GM23338 (cell line): Measurements from ENCODE around the gene ZNF70. TPM values are rescaled to one million over a fixed set of nuclear protein-coding genes. Genes with fewer than 3 reads are reported as not detected.

Source experiments
- ATAC-seq: fragments of 200-7000 bp; cut with Tn5 transposase; 3 replicates; pipeline ENCODE4 v1.9.1; 2020
- DNase-seq: peaks from one replicate; pipeline ENCODE4 v3.0.0-alpha.2; 2015; ENCODE audit warnings: low spot score
- H2AFZ ChIP-seq: fragments of 200-600 bp; sonication (generic); 2 replicates; pipeline ENCODE4 v1.8.0; 2016; ENCODE audit warnings: antibody characterized with exemption, mild to moderate bottlenecking, moderate library complexity
- H3F3A ChIP-seq: fragments of 200-600 bp; sonication (generic); replicated peaks from 2 replicates; pipeline ENCODE4 v1.8.0; 2017; ENCODE audit warnings: antibody characterized with exemption, mixed run types, low read depth
- H3K27ac ChIP-seq: fragments of 200-600 bp; sonication (generic); 2 replicates; pipeline ENCODE4 v1.6.1; 2016; ENCODE audit warnings: low read depth
- H3K27me3 ChIP-seq: fragments of 200-600 bp; sonication (generic); 2 replicates; pipeline ENCODE4 v1.8.0; 2016; ENCODE audit warnings: mild to moderate bottlenecking, mixed run types, moderate library complexity; ENCODE audit not compliant: insufficient read depth
- H3K36me3 ChIP-seq: fragments of 200-600 bp; sonication (generic); 2 replicates; pipeline ENCODE4 v1.8.0; 2016; ENCODE audit warnings: mild to moderate bottlenecking; ENCODE audit not compliant: insufficient read depth
- H3K4me1 ChIP-seq: fragments of 200-600 bp; sonication (generic); 2 replicates; pipeline ENCODE4 v1.8.0; 2016; ENCODE audit warnings: mild to moderate bottlenecking, moderate library complexity; ENCODE audit not compliant: insufficient read depth
- H3K4me2 ChIP-seq: fragments of 200-600 bp; sonication (generic); 2 replicates; pipeline ENCODE4 v1.7.1; 2017; ENCODE audit warnings: mixed run types
- H3K4me3 ChIP-seq: fragments of 200-600 bp; sonication (generic); 2 replicates; pipeline ENCODE4 v1.6.1; 2016; ENCODE audit warnings: mixed run types
- H3K79me2 ChIP-seq: fragments of 200-600 bp; sonication (generic); replicated peaks from 2 replicates; pipeline ENCODE4 v1.8.0; 2017; ENCODE audit warnings: mild to moderate bottlenecking; ENCODE audit not compliant: insufficient read depth
- H3K9me2 ChIP-seq: fragments of 200-600 bp; sonication (generic); 2 replicates; pipeline ENCODE4 v1.8.0; 2017; ENCODE audit not compliant: insufficient read depth
- H4K20me1 ChIP-seq: fragments of 200-600 bp; sonication (generic); replicated peaks from 2 replicates; pipeline ENCODE4 v1.8.0; 2017; ENCODE audit warnings: mild to moderate bottlenecking; ENCODE audit not compliant: insufficient read depth
- H3K27ac Mint-ChIP-seq: 2 replicates; pipeline ENCODE4 v1.8.0; 2020; ENCODE audit warnings: inconsistent platforms, mild to moderate bottlenecking, moderate library complexity, mixed read lengths
- H3K27me3 Mint-ChIP-seq: 3 replicates; pipeline ENCODE4 v1.8.0; 2022; ENCODE audit warnings: low read depth, mild to moderate bottlenecking, moderate library complexity, mixed read lengths, inconsistent platforms; ENCODE audit not compliant: insufficient read depth, poor library complexity
- H3K36me3 Mint-ChIP-seq: 3 replicates; pipeline ENCODE4 v1.8.0; 2021; ENCODE audit warnings: low read depth, mild to moderate bottlenecking, inconsistent platforms, moderate library complexity, mixed read lengths
- H3K4me1 Mint-ChIP-seq: 3 replicates; pipeline ENCODE4 v1.8.0; 2020; ENCODE audit warnings: mild to moderate bottlenecking, inconsistent platforms, mixed read lengths
- H3K4me3 Mint-ChIP-seq: 3 replicates; pipeline ENCODE4 v1.8.0; 2021; ENCODE audit warnings: moderate library complexity, mild to moderate bottlenecking, inconsistent platforms, mixed read lengths
- H3K9me3 Mint-ChIP-seq: 3 replicates; pipeline ENCODE4 v1.8.0; 2020; ENCODE audit warnings: moderate library complexity, mild to moderate bottlenecking, inconsistent platforms, mixed read lengths
- CREB1 ChIP-seq: fragments of 250-450 bp; sonication (Bioruptor Pico); IDR thresholded peaks from 2 replicates; pipeline ENCODE4 v1.5.0; 2020; ENCODE audit warnings: low read depth, mild to moderate bottlenecking, moderate library complexity
- EZH2 ChIP-seq: fragments of 200-600 bp; sonication (generic); IDR thresholded peaks from one replicate; pipeline ENCODE4 v1.8.0; 2017; ENCODE audit warnings: antibody characterized with exemption, mild to moderate bottlenecking, low read depth; ENCODE audit not compliant: unreplicated experiment
- EZH2phosphoT487 ChIP-seq: fragments of 200-600 bp; sonication (generic); IDR thresholded peaks from one replicate; pipeline ENCODE4 v1.8.1; 2018; ENCODE audit warnings: antibody characterized with exemption; ENCODE audit not compliant: unreplicated experiment
- JUNB ChIP-seq: IDR thresholded peaks from one replicate; pipeline ENCODE4 v1.6.1; 2016; ENCODE audit warnings: antibody characterized with exemption; ENCODE audit not compliant: unreplicated experiment
- NANOG ChIP-seq: IDR thresholded peaks from 2 replicates; pipeline ENCODE4 v1.6.1; 2016; ENCODE audit warnings: antibody characterized with exemption, borderline replicate concordance
- POLR2AphosphoS5 ChIP-seq: IDR thresholded peaks from 2 replicates; pipeline ENCODE4 v1.6.1; 2016; ENCODE audit warnings: antibody characterized with exemption, low read depth
- STAT1 ChIP-seq: IDR thresholded peaks from one replicate; pipeline ENCODE4 v1.6.1; 2016; ENCODE audit warnings: antibody characterized with exemption; ENCODE audit not compliant: unreplicated experiment
- ZNF114 ChIP-seq: fragments of 250-450 bp; sonication (Bioruptor Pico); IDR thresholded peaks from 2 replicates; pipeline ENCODE4 v1.5.0; 2020; ENCODE audit warnings: mild to moderate bottlenecking, moderate library complexity
- ZNF331 ChIP-seq: fragments of 250-450 bp; sonication (Bioruptor Pico); IDR thresholded peaks from 2 replicates; pipeline ENCODE4 v1.5.0; 2020; ENCODE audit warnings: low read depth, mild to moderate bottlenecking, moderate library complexity
- polyA plus RNA-seq: library from polyadenylated mRNA; unstranded; fragments of >200 nt; fragmentation: Nextera tagmentation; extraction: Ambion mirVana; gene quantifications from 2 replicates; pipeline ENCODE4 v1.2.1, GENCODE V29; 2016
- total RNA-seq: library from RNA; depleted of rRNA; stranded (reverse); fragments of >200 nt; shearing (Covaris generic); gene quantifications from 2 replicates; pipeline ENCODE4 v1.2.3, GENCODE V29; 2014
- TF ChIP-seq, protein P1 (sequence below): IDR thresholded peaks from 2 replicates; pipeline ENCODE4 v1.6.1; 2016; ENCODE audit warnings: antibody characterized with exemption
- TF ChIP-seq, protein P2 (sequence below): IDR thresholded peaks from one replicate; pipeline ENCODE4 v1.6.1; 2018; ENCODE audit warnings: antibody characterized with exemption; ENCODE audit not compliant: unreplicated experiment
- TF ChIP-seq, protein P3 (sequence below): fragments of 250-450 bp; sonication (Bioruptor Pico); IDR thresholded peaks from 2 replicates; pipeline ENCODE4 v1.5.0; 2020; ENCODE audit warnings: mild to moderate bottlenecking, moderate library complexity
- TF ChIP-seq, protein P4 (sequence below), 2 experiments: fragments of 200-600 bp in 1 of 2; sonication (generic) in 1 of 2; conservative IDR thresholded peaks; 2 replicates each; pipeline versions ENCODE4 v1.5.1 to v1.6.1; 2016 to 2017; ENCODE audit warnings: antibody characterized with exemption in 2 of 2, low read depth in 2 of 2, mild to moderate bottlenecking in 2 of 2, moderate library complexity in 1 of 2

Gene ZNF70
- total and polyA plus RNA-seq, 2 experiments from 2014 or later, result 0.45 to 2.6 TPM

DNA sequence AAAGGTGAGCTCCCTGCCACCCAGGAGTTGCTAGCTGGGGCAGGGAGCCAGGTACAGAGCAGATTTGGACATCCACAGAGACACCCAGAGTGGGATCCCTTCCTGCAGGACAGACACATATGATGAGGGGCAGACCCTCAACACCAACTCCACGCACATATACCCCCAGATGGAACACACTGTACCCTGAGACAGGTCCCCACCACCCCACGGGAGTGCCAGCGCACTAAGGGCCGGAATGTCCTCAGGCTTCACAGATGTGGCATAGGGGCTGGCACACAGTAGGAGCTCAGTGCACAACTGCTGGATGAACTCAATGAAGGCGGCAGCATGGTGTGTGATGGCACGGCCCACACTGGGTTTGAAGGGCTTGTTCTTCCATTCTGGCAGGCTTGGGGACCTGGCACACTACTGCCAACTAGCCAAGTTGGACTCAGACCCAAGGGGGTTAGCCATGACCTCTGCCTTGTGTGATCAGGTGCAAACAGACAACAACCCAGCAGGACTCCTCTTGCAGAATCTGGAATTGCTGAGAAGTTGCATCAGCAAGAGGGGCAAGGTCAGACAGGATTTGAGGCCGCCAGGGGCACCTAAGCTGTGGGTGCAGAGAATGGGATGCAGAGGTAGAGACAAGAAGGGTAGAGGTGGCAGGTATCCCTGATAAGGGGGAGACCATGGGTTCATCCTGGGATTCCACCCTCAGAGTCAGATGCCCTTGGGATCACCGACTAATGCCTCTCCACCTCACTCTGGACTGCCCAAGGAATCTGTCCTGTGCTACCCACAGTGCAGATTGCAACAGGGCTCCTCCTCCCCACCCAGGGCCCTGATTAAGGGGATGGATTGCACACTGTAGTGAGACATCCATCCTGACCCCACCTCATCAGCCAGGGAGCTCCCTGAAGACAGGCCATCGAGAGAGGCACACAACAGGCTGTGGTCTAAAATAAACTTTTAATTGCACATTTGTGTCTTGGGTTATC lies 14.3 kb upstream of the ZNF70 start:
- peaks cover 16% of the 10 kb centered on the region for H3K27me3 ChIP-seq
- peaks cover 8% of the 10 kb centered on the region; the same call in 1 of the 2 replicates for H3F3A ChIP-seq
- no peaks in the 10 kb centered on the region for H3K79me2 ChIP-seq
- H3K27me3 Mint-ChIP-seq, result peaks cover 24% of the 10 kb centered on the region
- no peak overlapping the region for H3K27ac ChIP-seq
- H3K4me1 Mint-ChIP-seq, result peaks cover 36% of the 10 kb centered on the region
- 0 out of 2 replicates have a peak overlapping the region, but pooled peaks have one; percentile 23 for H3K27ac Mint-ChIP-seq
- no peak overlapping the region for H3K4me3 Mint-ChIP-seq
- no peak overlapping the region for H3K4me3 ChIP-seq
- peaks cover 25% of the 10 kb centered on the region for H3K4me1 ChIP-seq
- no peak overlapping the region for H2AFZ ChIP-seq
- peaks cover 14% of the 10 kb centered on the region for H3K36me3 Mint-ChIP-seq
- DNase-seq (no peak), ATAC-seq (no peak)
- no peaks in the 10 kb centered on the region; the same call in 1 of the 2 replicates for H3K36me3 ChIP-seq
- no peaks in the 10 kb centered on the region for H3K9me2 ChIP-seq
- no peaks in the 10 kb centered on the region for H3K9me3 Mint-ChIP-seq
- H3K4me2 ChIP-seq, result no peak overlapping the region
- H4K20me1 ChIP-seq, result no peaks in the 10 kb centered on the region
- TF ChIP-seq, protein P1, sequence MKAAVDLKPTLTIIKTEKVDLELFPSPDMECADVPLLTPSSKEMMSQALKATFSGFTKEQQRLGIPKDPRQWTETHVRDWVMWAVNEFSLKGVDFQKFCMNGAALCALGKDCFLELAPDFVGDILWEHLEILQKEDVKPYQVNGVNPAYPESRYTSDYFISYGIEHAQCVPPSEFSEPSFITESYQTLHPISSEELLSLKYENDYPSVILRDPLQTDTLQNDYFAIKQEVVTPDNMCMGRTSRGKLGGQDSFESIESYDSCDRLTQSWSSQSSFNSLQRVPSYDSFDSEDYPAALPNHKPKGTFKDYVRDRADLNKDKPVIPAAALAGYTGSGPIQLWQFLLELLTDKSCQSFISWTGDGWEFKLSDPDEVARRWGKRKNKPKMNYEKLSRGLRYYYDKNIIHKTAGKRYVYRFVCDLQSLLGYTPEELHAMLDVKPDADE, result no peak
- TF ChIP-seq, protein P2, sequence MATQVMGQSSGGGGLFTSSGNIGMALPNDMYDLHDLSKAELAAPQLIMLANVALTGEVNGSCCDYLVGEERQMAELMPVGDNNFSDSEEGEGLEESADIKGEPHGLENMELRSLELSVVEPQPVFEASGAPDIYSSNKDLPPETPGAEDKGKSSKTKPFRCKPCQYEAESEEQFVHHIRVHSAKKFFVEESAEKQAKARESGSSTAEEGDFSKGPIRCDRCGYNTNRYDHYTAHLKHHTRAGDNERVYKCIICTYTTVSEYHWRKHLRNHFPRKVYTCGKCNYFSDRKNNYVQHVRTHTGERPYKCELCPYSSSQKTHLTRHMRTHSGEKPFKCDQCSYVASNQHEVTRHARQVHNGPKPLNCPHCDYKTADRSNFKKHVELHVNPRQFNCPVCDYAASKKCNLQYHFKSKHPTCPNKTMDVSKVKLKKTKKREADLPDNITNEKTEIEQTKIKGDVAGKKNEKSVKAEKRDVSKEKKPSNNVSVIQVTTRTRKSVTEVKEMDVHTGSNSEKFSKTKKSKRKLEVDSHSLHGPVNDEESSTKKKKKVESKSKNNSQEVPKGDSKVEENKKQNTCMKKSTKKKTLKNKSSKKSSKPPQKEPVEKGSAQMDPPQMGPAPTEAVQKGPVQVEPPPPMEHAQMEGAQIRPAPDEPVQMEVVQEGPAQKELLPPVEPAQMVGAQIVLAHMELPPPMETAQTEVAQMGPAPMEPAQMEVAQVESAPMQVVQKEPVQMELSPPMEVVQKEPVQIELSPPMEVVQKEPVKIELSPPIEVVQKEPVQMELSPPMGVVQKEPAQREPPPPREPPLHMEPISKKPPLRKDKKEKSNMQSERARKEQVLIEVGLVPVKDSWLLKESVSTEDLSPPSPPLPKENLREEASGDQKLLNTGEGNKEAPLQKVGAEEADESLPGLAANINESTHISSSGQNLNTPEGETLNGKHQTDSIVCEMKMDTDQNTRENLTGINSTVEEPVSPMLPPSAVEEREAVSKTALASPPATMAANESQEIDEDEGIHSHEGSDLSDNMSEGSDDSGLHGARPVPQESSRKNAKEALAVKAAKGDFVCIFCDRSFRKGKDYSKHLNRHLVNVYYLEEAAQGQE, result no peak
- TF ChIP-seq ZNF114, result no peak
- TF ChIP-seq, protein P3, sequence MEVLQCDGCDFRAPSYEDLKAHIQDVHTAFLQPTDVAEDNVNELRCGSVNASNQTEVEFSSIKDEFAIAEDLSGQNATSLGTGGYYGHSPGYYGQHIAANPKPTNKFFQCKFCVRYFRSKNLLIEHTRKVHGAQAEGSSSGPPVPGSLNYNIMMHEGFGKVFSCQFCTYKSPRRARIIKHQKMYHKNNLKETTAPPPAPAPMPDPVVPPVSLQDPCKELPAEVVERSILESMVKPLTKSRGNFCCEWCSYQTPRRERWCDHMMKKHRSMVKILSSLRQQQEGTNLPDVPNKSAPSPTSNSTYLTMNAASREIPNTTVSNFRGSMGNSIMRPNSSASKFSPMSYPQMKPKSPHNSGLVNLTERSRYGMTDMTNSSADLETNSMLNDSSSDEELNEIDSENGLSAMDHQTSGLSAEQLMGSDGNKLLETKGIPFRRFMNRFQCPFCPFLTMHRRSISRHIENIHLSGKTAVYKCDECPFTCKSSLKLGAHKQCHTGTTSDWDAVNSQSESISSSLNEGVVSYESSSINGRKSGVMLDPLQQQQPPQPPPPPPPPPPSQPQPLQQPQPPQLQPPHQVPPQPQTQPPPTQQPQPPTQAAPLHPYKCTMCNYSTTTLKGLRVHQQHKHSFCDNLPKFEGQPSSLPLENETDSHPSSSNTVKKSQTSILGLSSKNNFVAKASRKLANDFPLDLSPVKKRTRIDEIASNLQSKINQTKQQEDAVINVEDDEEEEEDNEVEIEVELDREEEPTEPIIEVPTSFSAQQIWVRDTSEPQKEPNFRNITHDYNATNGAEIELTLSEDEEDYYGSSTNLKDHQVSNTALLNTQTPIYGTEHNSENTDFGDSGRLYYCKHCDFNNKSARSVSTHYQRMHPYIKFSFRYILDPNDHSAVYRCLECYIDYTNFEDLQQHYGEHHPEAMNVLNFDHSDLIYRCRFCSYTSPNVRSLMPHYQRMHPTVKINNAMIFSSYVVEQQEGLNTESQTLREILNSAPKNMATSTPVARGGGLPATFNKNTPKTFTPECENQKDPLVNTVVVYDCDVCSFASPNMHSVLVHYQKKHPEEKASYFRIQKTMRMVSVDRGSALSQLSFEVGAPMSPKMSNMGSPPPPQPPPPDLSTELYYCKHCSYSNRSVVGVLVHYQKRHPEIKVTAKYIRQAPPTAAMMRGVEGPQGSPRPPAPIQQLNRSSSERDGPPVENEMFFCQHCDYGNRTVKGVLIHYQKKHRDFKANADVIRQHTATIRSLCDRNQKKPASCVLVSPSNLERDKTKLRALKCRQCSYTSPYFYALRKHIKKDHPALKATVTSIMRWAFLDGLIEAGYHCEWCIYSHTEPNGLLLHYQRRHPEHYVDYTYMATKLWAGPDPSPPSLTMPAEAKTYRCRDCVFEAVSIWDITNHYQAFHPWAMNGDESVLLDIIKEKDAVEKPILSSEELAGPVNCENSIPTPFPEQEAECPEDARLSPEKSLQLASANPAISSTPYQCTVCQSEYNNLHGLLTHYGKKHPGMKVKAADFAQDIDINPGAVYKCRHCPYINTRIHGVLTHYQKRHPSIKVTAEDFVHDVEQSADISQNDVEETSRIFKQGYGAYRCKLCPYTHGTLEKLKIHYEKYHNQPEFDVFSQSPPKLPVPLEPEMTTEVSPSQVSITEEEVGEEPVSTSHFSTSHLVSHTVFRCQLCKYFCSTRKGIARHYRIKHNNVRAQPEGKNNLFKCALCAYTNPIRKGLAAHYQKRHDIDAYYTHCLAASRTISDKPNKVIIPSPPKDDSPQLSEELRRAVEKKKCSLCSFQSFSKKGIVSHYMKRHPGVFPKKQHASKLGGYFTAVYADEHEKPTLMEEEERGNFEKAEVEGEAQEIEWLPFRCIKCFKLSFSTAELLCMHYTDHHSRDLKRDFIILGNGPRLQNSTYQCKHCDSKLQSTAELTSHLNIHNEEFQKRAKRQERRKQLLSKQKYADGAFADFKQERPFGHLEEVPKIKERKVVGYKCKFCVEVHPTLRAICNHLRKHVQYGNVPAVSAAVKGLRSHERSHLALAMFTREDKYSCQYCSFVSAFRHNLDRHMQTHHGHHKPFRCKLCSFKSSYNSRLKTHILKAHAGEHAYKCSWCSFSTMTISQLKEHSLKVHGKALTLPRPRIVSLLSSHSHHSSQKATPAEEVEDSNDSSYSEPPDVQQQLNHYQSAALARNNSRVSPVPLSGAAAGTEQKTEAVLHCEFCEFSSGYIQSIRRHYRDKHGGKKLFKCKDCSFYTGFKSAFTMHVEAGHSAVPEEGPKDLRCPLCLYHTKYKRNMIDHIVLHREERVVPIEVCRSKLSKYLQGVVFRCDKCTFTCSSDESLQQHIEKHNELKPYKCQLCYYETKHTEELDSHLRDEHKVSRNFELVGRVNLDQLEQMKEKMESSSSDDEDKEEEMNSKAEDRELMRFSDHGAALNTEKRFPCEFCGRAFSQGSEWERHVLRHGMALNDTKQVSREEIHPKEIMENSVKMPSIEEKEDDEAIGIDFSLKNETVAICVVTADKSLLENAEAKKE, result no peak
- TF ChIP-seq ZNF331, result no peak
- TF ChIP-seq JUNB, result no peak
- TF ChIP-seq POLR2AphosphoS5, result no peak
- TF ChIP-seq, protein P4, sequence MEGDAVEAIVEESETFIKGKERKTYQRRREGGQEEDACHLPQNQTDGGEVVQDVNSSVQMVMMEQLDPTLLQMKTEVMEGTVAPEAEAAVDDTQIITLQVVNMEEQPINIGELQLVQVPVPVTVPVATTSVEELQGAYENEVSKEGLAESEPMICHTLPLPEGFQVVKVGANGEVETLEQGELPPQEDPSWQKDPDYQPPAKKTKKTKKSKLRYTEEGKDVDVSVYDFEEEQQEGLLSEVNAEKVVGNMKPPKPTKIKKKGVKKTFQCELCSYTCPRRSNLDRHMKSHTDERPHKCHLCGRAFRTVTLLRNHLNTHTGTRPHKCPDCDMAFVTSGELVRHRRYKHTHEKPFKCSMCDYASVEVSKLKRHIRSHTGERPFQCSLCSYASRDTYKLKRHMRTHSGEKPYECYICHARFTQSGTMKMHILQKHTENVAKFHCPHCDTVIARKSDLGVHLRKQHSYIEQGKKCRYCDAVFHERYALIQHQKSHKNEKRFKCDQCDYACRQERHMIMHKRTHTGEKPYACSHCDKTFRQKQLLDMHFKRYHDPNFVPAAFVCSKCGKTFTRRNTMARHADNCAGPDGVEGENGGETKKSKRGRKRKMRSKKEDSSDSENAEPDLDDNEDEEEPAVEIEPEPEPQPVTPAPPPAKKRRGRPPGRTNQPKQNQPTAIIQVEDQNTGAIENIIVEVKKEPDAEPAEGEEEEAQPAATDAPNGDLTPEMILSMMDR (conservative IDR thresholded peaks at IDR 0.05; ENCODE audit: low read depth in 2 of 2), result no peak
- no peak for TF ChIP-seq STAT1
- no peak for TF ChIP-seq EZH2phosphoT487
- TF ChIP-seq NANOG, result no peak
- TF ChIP-seq EZH2, result no peak
- TF ChIP-seq CREB1, result no peak
